PFSK-1 (cell line): ENCODE results near the gene OSER1.

Experiments
- POLR2AphosphoS5 ChIP-seq: IDR thresholded peaks from 2 replicates; pipeline ENCODE4 v1.6.1; 2012; ENCODE audit warnings: low read depth, mild to moderate bottlenecking, control low read depth, low read length, moderate library complexity
- TAF1 ChIP-seq: IDR thresholded peaks from 2 replicates; pipeline ENCODE4 v1.6.1; 2012; ENCODE audit warnings: low read length, control low read depth, borderline replicate concordance; ENCODE audit not compliant: insufficient read depth

DNA sequence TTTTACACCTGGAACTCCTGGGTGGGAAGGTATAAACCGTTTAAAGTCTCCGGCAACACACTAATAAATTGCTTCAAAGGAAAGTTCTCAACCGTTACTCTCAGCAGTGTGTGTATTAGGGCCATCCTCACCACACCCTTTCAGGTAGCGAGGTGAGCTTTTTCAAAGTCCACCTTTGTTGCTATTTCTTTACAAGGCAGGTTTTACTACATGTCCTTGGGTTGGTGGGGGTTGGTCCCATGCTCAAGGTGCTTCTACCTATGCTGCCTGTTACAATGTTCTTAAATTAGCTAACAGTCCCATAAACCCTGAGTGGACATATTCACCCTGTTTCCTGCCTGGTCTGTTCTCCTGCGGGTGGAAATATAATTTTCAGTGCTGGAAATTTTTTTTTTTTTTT lies 13.2 kb upstream of the OSER1 start:
- no peak for TF ChIP-seq POLR2AphosphoS5
- TF ChIP-seq TAF1 = no peak
